HepG2 (cell line): Measurements from ENCODE around the gene FCGBP. TPM values are rescaled to one million over a fixed set of nuclear protein-coding genes. Genes with fewer than 3 reads are reported as not detected.

Experiments used
- ATAC-seq: fragments of 200-7000 bp; cut with Tn5 transposase; 3 replicates; pipeline ENCODE4 v1.9.1; 2020; ENCODE audit warnings: mild to moderate bottlenecking, moderate library complexity
- BruUV-seq: library from RNA; stranded (reverse); fragments of 400-500 nt; replicated peaks from 2 replicates; lab custom pipeline; 2021; lab: Mats Ljungman, UMichigan
- CTCF ChIA-PET: fragments of 300-600 bp; formaldehyde crosslinking; extraction: SDS; loops from one replicate; lab custom pipeline; 2021; ENCODE audit warnings: low total read pairs, inconsistent platforms, low intra/inter-chr PET ratio; lab: Yijun Ruan, JAX
- POLR2A ChIA-PET: fragments of 350-600 bp; sonication (Branson Sonifier 250); formaldehyde crosslinking; loops from one replicate; lab custom pipeline; 2020; ENCODE audit warnings: antibody characterized with exemption, inconsistent platforms; lab: Yijun Ruan, JAX
- DNase-seq: peaks from one replicate; pipeline ENCODE4 v3.0.0-alpha.2; 2015; ENCODE audit warnings: low spot score
- FAIRE-seq: peaks from 3 replicates; lab custom pipeline; 2011; peaks lifted over from hg19 to GRCh38; lab: Jason Lieb, UNC
- H2AFZ ChIP-seq: one replicate; pipeline ENCODE4 v1.6.1; 2011; ENCODE audit warnings: low read length, inconsistent platforms
- H3K27ac ChIP-seq: fragments of 300-600 bp; 3 replicates; pipeline ENCODE4 v1.8.0; 2011; ENCODE audit warnings: mixed run types, mild to moderate bottlenecking, mixed read lengths, low read length, inconsistent platforms; ENCODE audit not compliant: insufficient read depth; ENCODE audit errors: extremely low read length
- H3K27me3 ChIP-seq, 2 experiments: fragments of 200-600 bp in 1 of 2; 2 replicates in 1 of 2; 3 replicates in 1 of 2; pipeline versions ENCODE4 v1.6.0 to v1.8.0; 2011; ENCODE audit warnings: low read length in 2 of 2, mild to moderate bottlenecking in 2 of 2, moderate library complexity in 2 of 2, inconsistent platforms in 1 of 2; ENCODE audit not compliant: insufficient read depth in 2 of 2, control insufficient read depth in 1 of 2
- H3K36me3 ChIP-seq, 2 experiments: fragments of 200-600 bp in 1 of 2; replicated peaks in 1 of 2; 2 replicates in 1 of 2; 3 replicates in 1 of 2; pipeline versions ENCODE4 v1.5.1 to v1.8.0; 2011; ENCODE audit warnings: low read length in 2 of 2, inconsistent platforms in 1 of 2; ENCODE audit not compliant: insufficient read depth in 2 of 2, control insufficient read depth in 1 of 2
- H3K4me1 ChIP-seq: 2 replicates; pipeline ENCODE4 v1.5.1; 2012; ENCODE audit warnings: low read length, inconsistent platforms; ENCODE audit not compliant: insufficient read depth
- H3K4me2 ChIP-seq: 2 replicates; pipeline ENCODE4 v1.6.0; 2011; ENCODE audit warnings: low read depth, low read length, inconsistent platforms
- H3K4me3 ChIP-seq, 3 experiments: fragments of 200-600 bp in 1 of 3; sonication (generic), shearing (Covaris generic) in 1 of 3; replicated peaks in 1 of 3; 2 replicates each; pipeline ENCODE4 v1.5.1; 2011 to 2016; ENCODE audit warnings: low read length in 3 of 3, inconsistent platforms in 2 of 3, low read depth in 2 of 3, mild to moderate bottlenecking in 2 of 3, control low read depth in 1 of 3, mixed read lengths in 1 of 3; ENCODE audit not compliant: insufficient read depth in 1 of 3
- H3K79me2 ChIP-seq: one replicate; pipeline ENCODE4 v1.6.1; 2011; ENCODE audit warnings: low read length, inconsistent platforms; ENCODE audit not compliant: insufficient read depth
- H3K9ac ChIP-seq: 2 replicates; pipeline ENCODE4 v1.6.0; 2011; ENCODE audit warnings: mild to moderate bottlenecking, low read depth, low read length, inconsistent platforms; ENCODE audit not compliant: insufficient read depth
- H3K9me3 ChIP-seq: 2 replicates; pipeline ENCODE4 v1.5.1; 2012; ENCODE audit warnings: mild to moderate bottlenecking, low read length
- H4K20me1 ChIP-seq: 2 replicates; pipeline ENCODE4 v1.6.0; 2011; ENCODE audit warnings: inconsistent platforms, mild to moderate bottlenecking, low read length, moderate library complexity; ENCODE audit not compliant: insufficient read depth
- CENPT ChIP-seq: sonication (generic); formaldehyde crosslinking; IDR thresholded peaks from 2 replicates; pipeline ENCODE4 v1.8.0; 2022; ENCODE audit warnings: low read depth, mild to moderate bottlenecking, moderate library complexity, missing genetic modification reagents
- HNRNPK ChIP-seq: fragments of 200-400 bp; formaldehyde crosslinking; IDR thresholded peaks from 2 replicates; pipeline ENCODE4 v1.6.1; 2018; ENCODE audit warnings: low read length, low read depth, moderate library complexity, mild to moderate bottlenecking; ENCODE audit not compliant: poor library complexity, severe bottlenecking
- MAFG ChIP-seq: sonication (generic); formaldehyde crosslinking; IDR thresholded peaks from 2 replicates; pipeline ENCODE4 v1.5.1; 2020; ENCODE audit warnings: mild to moderate bottlenecking, missing genetic modification reagents
- MAZ ChIP-seq, 2 experiments: sonication (generic) in 1 of 2; formaldehyde crosslinking in 1 of 2; IDR thresholded peaks; 2 replicates each; pipeline versions ENCODE4 v1.5.0 to v1.6.1; 2012 to 2020; ENCODE audit warnings: low read depth in 2 of 2, mild to moderate bottlenecking in 2 of 2, borderline replicate concordance in 1 of 2, improper control_type of control experiment in 1 of 2, low read length in 1 of 2, missing genetic modification reagents in 1 of 2, moderate library complexity in 1 of 2
- TAF15 ChIP-seq: fragments of 200-400 bp; formaldehyde crosslinking; IDR thresholded peaks from one replicate; pipeline ENCODE4 v1.6.1; 2018; ENCODE audit warnings: mild to moderate bottlenecking, low read depth, low read length; ENCODE audit not compliant: poor library complexity, severe bottlenecking
- ZMYM3 ChIP-seq: sonication (generic); formaldehyde crosslinking; IDR thresholded peaks from 2 replicates; pipeline ENCODE4 v1.5.1; 2020; ENCODE audit warnings: mild to moderate bottlenecking, missing genetic modification reagents
- ZNF121 ChIP-seq: sonication (generic); formaldehyde crosslinking; IDR thresholded peaks from 2 replicates; pipeline ENCODE4 v1.5.0; 2020; ENCODE audit warnings: mild to moderate bottlenecking, missing genetic modification reagents
- ZNF546 ChIP-seq: sonication (generic); formaldehyde crosslinking; conservative IDR thresholded peaks from 2 replicates; pipeline ENCODE4 v1.8.1; 2023; ENCODE audit warnings: mild to moderate bottlenecking, missing genetic modification reagents
- ZNF7 ChIP-seq: IDR thresholded peaks from 2 replicates; pipeline ENCODE4 v1.6.1; 2016; ENCODE audit warnings: missing biosample characterization, missing genetic modification reagents
- ZNF772 ChIP-seq: sonication (generic); formaldehyde crosslinking; IDR thresholded peaks from 2 replicates; pipeline ENCODE4 v1.5.0; 2020; ENCODE audit warnings: mild to moderate bottlenecking, missing genetic modification reagents
- ZNF816 ChIP-seq: sonication (generic); formaldehyde crosslinking; IDR thresholded peaks from 2 replicates; pipeline ENCODE4 v1.8.0; 2022; ENCODE audit warnings: missing genetic modification reagents, mild to moderate bottlenecking, borderline replicate concordance
- ZNF850 ChIP-seq: sonication (generic); formaldehyde crosslinking; conservative IDR thresholded peaks from 2 replicates; pipeline ENCODE4 v1.9.0; 2021; ENCODE audit warnings: mild to moderate bottlenecking, missing genetic modification reagents
- whole genome bisulfite sequencing: methylation state at CpG from one replicate; pipeline ENCODE4 v1.1.6; 2017; ENCODE audit warnings: low lambda C conversion rate; 5-methylcytosine and 5-hydroxymethylcytosine counted together
- in situ Hi-C: cut with HindIII; loops from 2 replicates; pipeline ENCODE4 v1.10.0; 2017; ENCODE audit warnings: low pct_unique_long_range_greater_than_20kb; ENCODE audit not compliant: extremely low pct_ligation_motif_present
- intact Hi-C: fragments of 100-400 bp; cut with micrococcal nuclease; formaldehyde crosslinking; loops from one replicate; pipeline ENCODE4 v1.10.0; 2022; ENCODE audit not compliant: unreplicated experiment
- polyA plus RNA-seq, 8 experiments: library from polyadenylated mRNA; depleted of rRNA in 3 of 8; stranded (reverse) in 7 of 8; unstranded in 1 of 8; fragments of >200 nt; fragmentation: Illumina TruSeq in 4 of 8; extraction: Trizol in 4 of 8; gene quantifications; 2 replicates each; pipeline versions ENCODE4 v1.2.1 to v1.2.3, GENCODE V29; 2011 to 2016; ENCODE audit warnings: low read depth in 4 of 8, missing spikeins in 1 of 8, mixed read lengths in 1 of 8; ENCODE audit not compliant: insufficient read depth in 1 of 8
- total RNA-seq, 5 experiments: library from RNA; depleted of rRNA; stranded (reverse); fragments of >200 nt; fragmentation: Illumina TruSeq; extraction: Trizol; gene quantifications; 2 replicates each; pipeline ENCODE4 v1.2.3, GENCODE V29; 2016; ENCODE audit warnings: low read depth in 1 of 5
- TF ChIP-seq, protein P1 (sequence below): sonication (generic); formaldehyde crosslinking; IDR thresholded peaks from 2 replicates; pipeline ENCODE4 v1.5.0; 2020; ENCODE audit warnings: missing genetic modification reagents, mild to moderate bottlenecking, borderline replicate concordance
- TF ChIP-seq, protein P2 (sequence below): sonication (generic); formaldehyde crosslinking; IDR thresholded peaks from 2 replicates; pipeline ENCODE4 v1.4.0; 2020; ENCODE audit warnings: mild to moderate bottlenecking, missing genetic modification reagents, borderline replicate concordance
- TF ChIP-seq, protein P3 (sequence below): sonication (generic); formaldehyde crosslinking; IDR thresholded peaks from 2 replicates; pipeline ENCODE4 v1.5.0; 2020; ENCODE audit warnings: mild to moderate bottlenecking, missing genetic modification reagents

FCGBP gene
- total and polyA plus RNA-seq, 2 of the 13 experiments (the other 11 are each of a cell fraction or from before 2014, with no cell fraction given) = 1.3 to 7.0 TPM

DNA sequence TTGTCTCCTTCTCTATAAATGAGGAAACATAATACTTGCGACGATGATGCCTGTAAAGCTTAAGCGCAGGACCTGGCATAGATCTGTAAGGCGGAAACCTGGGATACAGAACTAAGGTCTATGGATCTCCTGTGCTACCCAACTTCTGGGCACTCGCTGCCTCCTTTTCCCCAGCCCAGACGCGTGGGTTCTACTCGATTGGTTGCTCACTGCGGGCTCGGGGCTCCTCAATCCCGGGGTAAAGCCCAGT lies 35.9 kb upstream of the FCGBP start (continued):
- TF ChIP-seq, protein P1, sequence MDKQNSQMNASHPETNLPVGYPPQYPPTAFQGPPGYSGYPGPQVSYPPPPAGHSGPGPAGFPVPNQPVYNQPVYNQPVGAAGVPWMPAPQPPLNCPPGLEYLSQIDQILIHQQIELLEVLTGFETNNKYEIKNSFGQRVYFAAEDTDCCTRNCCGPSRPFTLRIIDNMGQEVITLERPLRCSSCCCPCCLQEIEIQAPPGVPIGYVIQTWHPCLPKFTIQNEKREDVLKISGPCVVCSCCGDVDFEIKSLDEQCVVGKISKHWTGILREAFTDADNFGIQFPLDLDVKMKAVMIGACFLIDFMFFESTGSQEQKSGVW (CRISPR knock-in tag) = no peak
- no peak for TF ChIP-seq ZNF772

DNA sequence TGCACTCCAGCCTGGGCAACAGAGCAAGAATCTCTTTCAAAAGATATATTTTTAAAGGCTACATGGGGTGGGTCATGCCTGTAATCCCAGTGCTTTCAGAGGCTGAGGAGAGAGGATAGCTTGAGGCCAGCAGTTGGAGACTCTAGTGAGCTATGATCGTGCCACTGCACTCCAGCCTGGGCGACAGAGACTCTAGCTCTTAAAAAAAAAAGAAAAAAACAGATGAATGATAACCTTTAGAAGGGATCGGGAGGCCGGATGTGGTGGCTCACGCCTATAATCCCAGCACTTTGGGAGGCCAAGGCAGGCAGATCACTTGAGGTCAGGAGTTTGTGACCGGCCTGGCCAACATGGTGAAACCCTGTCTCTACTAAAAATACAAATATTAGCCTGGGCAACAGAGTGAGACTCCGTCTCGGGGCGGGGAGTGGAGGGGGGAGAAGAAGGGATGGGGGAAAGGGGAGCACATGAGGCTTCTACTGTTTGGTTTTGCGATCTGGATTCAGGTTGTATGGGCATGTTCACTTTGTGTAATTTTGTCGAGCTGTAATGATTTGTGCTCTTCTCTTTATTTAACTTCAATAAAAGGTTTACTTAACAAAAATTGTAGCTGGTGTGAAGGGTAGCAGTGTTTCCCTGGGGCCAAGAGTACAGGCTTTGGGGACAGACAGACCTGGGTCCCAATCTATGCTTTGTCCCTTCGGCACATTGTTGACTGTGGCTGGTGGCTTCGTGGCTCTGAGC lies 35.4 kb upstream of the FCGBP start:
- in situ Hi-C loops = loop anchor here (5.0 kb wide), 1 partner anchor 78 kb away; no protein-coding TSS in a partner anchor
- WGBS = 73% methylated on average over 13 of the region's 13 CpGs
- ChIA-PET CTCF (interaction anchor here (1.3 kb wide), 1 partner anchor 88 kb away, joined by 6 read pairs; no protein-coding TSS in a partner anchor), POLR2A (interaction anchor here (0.6 to 2.8 kb wide), 21 partner anchors 9 to 534 kb away, joined by 3 to 24 read pairs (median 4); partner anchors contain the start of genes FBL, RPS16, ZNF546 and ZNF780A)
- intact Hi-C loops = loop anchor here (2.0 kb wide), 1 partner anchor 27 kb away; the partner anchor contains the start of gene ZNF546
- TF ChIP-seq ZNF546 = peak; percentile 47; the same call in 1 of the 2 replicates
- no peak for TF ChIP-seq TAF15
- no peak for TF ChIP-seq MAZ (IDR thresholded peaks at IDR 0.05; ENCODE audit: borderline replicate concordance, low read depth, low read length)
- 0 out of 2 replicates have a peak, but pooled peaks have one; percentile 29 for TF ChIP-seq MAZ (CRISPR knock-in tag; IDR thresholded peaks at IDR 0.05; ENCODE audit: low read depth)
- TF ChIP-seq, protein P2, sequence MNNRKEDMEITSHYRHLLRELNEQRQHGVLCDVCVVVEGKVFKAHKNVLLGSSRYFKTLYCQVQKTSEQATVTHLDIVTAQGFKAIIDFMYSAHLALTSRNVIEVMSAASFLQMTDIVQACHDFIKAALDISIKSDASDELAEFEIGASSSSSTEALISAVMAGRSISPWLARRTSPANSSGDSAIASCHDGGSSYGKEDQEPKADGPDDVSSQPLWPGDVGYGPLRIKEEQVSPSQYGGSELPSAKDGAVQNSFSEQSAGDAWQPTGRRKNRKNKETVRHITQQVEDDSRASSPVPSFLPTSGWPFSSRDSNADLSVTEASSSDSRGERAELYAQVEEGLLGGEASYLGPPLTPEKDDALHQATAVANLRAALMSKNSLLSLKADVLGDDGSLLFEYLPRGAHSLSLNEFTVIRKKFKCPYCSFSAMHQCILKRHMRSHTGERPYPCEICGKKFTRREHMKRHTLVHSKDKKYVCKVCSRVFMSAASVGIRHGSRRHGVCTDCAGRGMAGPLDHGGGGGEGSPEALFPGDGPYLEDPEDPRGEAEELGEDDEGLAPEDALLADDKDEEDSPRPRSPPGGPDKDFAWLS (CRISPR knock-in tag) = no peak
- peak; percentile 68; the same call in 1 of the 2 replicates for TF ChIP-seq ZNF850
- TF ChIP-seq, protein P3, sequence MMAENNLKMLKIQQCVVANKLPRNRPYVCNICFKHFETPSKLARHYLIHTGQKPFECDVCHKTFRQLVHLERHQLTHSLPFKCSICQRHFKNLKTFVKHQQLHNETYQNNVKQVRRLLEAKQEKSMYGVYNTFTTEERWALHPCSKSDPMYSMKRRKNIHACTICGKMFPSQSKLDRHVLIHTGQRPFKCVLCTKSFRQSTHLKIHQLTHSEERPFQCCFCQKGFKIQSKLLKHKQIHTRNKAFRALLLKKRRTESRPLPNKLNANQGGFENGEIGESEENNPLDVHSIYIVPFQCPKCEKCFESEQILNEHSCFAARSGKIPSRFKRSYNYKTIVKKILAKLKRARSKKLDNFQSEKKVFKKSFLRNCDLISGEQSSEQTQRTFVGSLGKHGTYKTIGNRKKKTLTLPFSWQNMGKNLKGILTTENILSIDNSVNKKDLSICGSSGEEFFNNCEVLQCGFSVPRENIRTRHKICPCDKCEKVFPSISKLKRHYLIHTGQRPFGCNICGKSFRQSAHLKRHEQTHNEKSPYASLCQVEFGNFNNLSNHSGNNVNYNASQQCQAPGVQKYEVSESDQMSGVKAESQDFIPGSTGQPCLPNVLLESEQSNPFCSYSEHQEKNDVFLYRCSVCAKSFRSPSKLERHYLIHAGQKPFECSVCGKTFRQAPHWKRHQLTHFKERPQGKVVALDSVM (CRISPR knock-in tag) = peak; percentile 23; the same call in 1 of the 2 replicates
- TF ChIP-seq ZNF121 = peak; percentile 8; the same call in 1 of the 2 replicates
- TF ChIP-seq CENPT (CRISPR knock-in tag) = no peak
- peak; percentile 64; the same call in 1 of the 2 replicates for TF ChIP-seq ZNF816 (CRISPR knock-in tag)
- no peak for TF ChIP-seq ZNF7 (CRISPR knock-in tag)
- TF ChIP-seq HNRNPK = peak; percentile 40
- TF ChIP-seq MAFG (CRISPR knock-in tag) = no peak
- TF ChIP-seq ZMYM3 (CRISPR knock-in tag) = peak; percentile 15; the same call in 1 of the 2 replicates
- Histone ChIP-seq H3K36me3 (peaks cover 12 to 22% of the 10 kb centered on the region in 2 experiments), H4K20me1 (no peaks in the 10 kb centered on the region), H2AFZ (no peak overlapping the region), H3K4me1 (peaks cover 34% of the 10 kb centered on the region), H3K27me3 (no peaks in the 10 kb centered on the region; a peak in 1 of 5 replicates), H3K4me2 (peak overlapping the region; percentile 84), H3K79me2 (peaks cover 21% of the 10 kb centered on the region), H3K27ac (peak overlapping the region; percentile 76), H3K4me3 (peak overlapping the region; percentile 47 to 93 (median 55)), H3K9me3 (no peaks in the 10 kb centered on the region), H3K9ac (peak overlapping the region; percentile 75)
- DNase-seq (no peak), FAIRE-seq (peak; percentile 15), ATAC-seq (no peak)
- no TSS peak for BruUV-seq
